ENCODE results near the gene GPATCH4.

The GPATCH4 gene

GRCh38 chr1:156594190-156594589 lies 7.1 kb downstream of the GPATCH4 start:
- Histone ChIP-seq H3K4me1 (ENCODE audit: control extremely low read depth in 1 of 4, control insufficient read depth in 4 of 4, insufficient read depth in 4 of 4, low read length in 3 of 4) (peaks cover 5 to 20% (median 18%) of the 10 kb centered on the region in 4 experiments), H3K27ac (ENCODE audit: insufficient read depth in 1 of 2, low read depth in 1 of 2, low read length in 2 of 2, poor library complexity in 1 of 2, severe bottlenecking in 2 of 2) (no peak overlapping the region), H3K4me3 (ENCODE audit: control insufficient read depth in 1 of 7, extremely low read depth in 1 of 7, insufficient read depth in 4 of 7, low read depth in 2 of 7, low read length in 6 of 7) (no peak overlapping the region), H3K27me3 (replicated peaks in 2 of 5; ENCODE audit: control insufficient read depth in 4 of 5, insufficient read depth in 5 of 5, low read length in 4 of 5) (no peaks in the 10 kb centered on the region), H3K9me3 (ENCODE audit: control extremely low read depth in 1 of 5, control insufficient read depth in 4 of 5, insufficient read depth in 2 of 5, low read depth in 1 of 5, low read length in 4 of 5) (no peaks in the 10 kb centered on the region), H3K36me3 (ENCODE audit: control insufficient read depth in 4 of 4, insufficient read depth in 4 of 4, low read length in 3 of 4) (peaks cover 3 to 61% (median 44%) of the 10 kb centered on the region in 4 experiments)
- DNase-seq: no peak
- ChIA-PET CTCF (interaction anchor here (0.6 to 4.3 kb wide), 10 partner anchors 9 to 109 kb away, joined by 3 to 11 read pairs (median 3); partner anchors contain the start of gene HAPLN2), POLR2A (no interaction called here)
- 100% methylated on average over 3 of the region's 3 CpGs for WGBS (ENCODE audit: insufficient coverage)

- Histone ChIP-seq H3K4me3 (ENCODE audit: control insufficient read depth in 1 of 7, extremely low read depth in 1 of 7, insufficient read depth in 4 of 7, low read depth in 2 of 7, low read length in 6 of 7) (no peak overlapping the region), H3K9me3 (ENCODE audit: control extremely low read depth in 1 of 5, control insufficient read depth in 4 of 5, insufficient read depth in 2 of 5, low read depth in 1 of 5, low read length in 4 of 5) (no peaks in the 10 kb centered on the region), H3K36me3 (ENCODE audit: control insufficient read depth in 4 of 4, insufficient read depth in 4 of 4, low read length in 3 of 4) (peaks cover 3 to 57% (median 44%) of the 10 kb centered on the region in 4 experiments), H3K4me1 (ENCODE audit: control extremely low read depth in 1 of 4, control insufficient read depth in 4 of 4, insufficient read depth in 4 of 4, low read length in 3 of 4) (peaks cover 5 to 20% (median 18%) of the 10 kb centered on the region in 4 experiments), H3K27me3 (replicated peaks in 2 of 5; ENCODE audit: control insufficient read depth in 4 of 5, insufficient read depth in 5 of 5, low read length in 4 of 5) (no peaks in the 10 kb centered on the region), H3K27ac (ENCODE audit: insufficient read depth in 1 of 2, low read depth in 1 of 2, low read length in 2 of 2, poor library complexity in 1 of 2, severe bottlenecking in 2 of 2) (no peak overlapping the region)
- 96% methylated on average over 8 of the region's 8 CpGs for WGBS (ENCODE audit: insufficient coverage)
- no peak for DNase-seq
- ChIA-PET POLR2A (no interaction called here), CTCF (interaction anchor here (0.6 to 4.3 kb wide), 8 partner anchors 11 to 109 kb away, joined by 3 to 11 read pairs (median 4); partner anchors contain the start of gene HAPLN2)
Measured at GRCh38 chr1:156593661-156593989, 7.7 kb downstream of the GPATCH4 start.

GRCh38 chr1:156592910-156593660 lies 8.2 kb downstream of the GPATCH4 start:
- Histone ChIP-seq H3K36me3 (ENCODE audit: control insufficient read depth in 4 of 4, insufficient read depth in 4 of 4, low read length in 3 of 4) (peaks cover 3 to 51% (median 41%) of the 10 kb centered on the region in 4 experiments), H3K9me3 (ENCODE audit: control extremely low read depth in 1 of 5, control insufficient read depth in 4 of 5, insufficient read depth in 2 of 5, low read depth in 1 of 5, low read length in 4 of 5) (no peaks in the 10 kb centered on the region), H3K27me3 (replicated peaks in 2 of 5; ENCODE audit: control insufficient read depth in 4 of 5, insufficient read depth in 5 of 5, low read length in 4 of 5) (no peaks in the 10 kb centered on the region), H3K4me3 (ENCODE audit: control insufficient read depth in 1 of 7, extremely low read depth in 1 of 7, insufficient read depth in 4 of 7, low read depth in 2 of 7, low read length in 6 of 7) (no peak overlapping the region), H3K4me1 (ENCODE audit: control extremely low read depth in 1 of 4, control insufficient read depth in 4 of 4, insufficient read depth in 4 of 4, low read length in 3 of 4) (peaks cover 5 to 20% (median 18%) of the 10 kb centered on the region in 4 experiments), H3K27ac (ENCODE audit: insufficient read depth in 1 of 2, low read depth in 1 of 2, low read length in 2 of 2, poor library complexity in 1 of 2, severe bottlenecking in 2 of 2) (no peak overlapping the region)
- no peak for DNase-seq
- WGBS (ENCODE audit: insufficient coverage): 67% methylated on average over 3 of the region's 8 CpGs
- ChIA-PET POLR2A (no interaction called here), CTCF (interaction anchor here (1.1 to 4.3 kb wide), 7 partner anchors 11 to 32 kb away, joined by 3 to 19 read pairs (median 5); partner anchors contain the start of gene HAPLN2)

- POLR2A ChIA-PET: no interaction called here
- WGBS (ENCODE audit: insufficient coverage): 59% methylated on average over 10 of the region's 16 CpGs
- H3K9me3 ChIP-seq (ENCODE audit: control extremely low read depth in 1 of 5, control insufficient read depth in 4 of 5, insufficient read depth in 2 of 5, low read depth in 1 of 5, low read length in 4 of 5): no peaks in the 10 kb centered on the region
- H3K27ac ChIP-seq (ENCODE audit: insufficient read depth in 1 of 2, low read depth in 1 of 2, low read length in 2 of 2, poor library complexity in 1 of 2, severe bottlenecking in 2 of 2): peak overlapping the region in 1 of 2 experiments; percentile 75
- CTCF ChIA-PET: interaction anchor here (0.9 to 4.3 kb wide), 9 partner anchors 11 to 150 kb away, joined by 3 to 19 read pairs (median 4); no protein-coding TSS in a partner anchor
- no peaks in the 10 kb centered on the region for H3K27me3 ChIP-seq (replicated peaks in 2 of 5; ENCODE audit: control insufficient read depth in 4 of 5, insufficient read depth in 5 of 5, low read length in 4 of 5)
- peaks cover 3 to 47% (median 33%) of the 10 kb centered on the region in 4 experiments for H3K36me3 ChIP-seq (ENCODE audit: control insufficient read depth in 4 of 4, insufficient read depth in 4 of 4, low read length in 3 of 4)
- peak overlapping the region; percentile 40 to 87 (median 79) for H3K4me3 ChIP-seq (ENCODE audit: control insufficient read depth in 1 of 7, extremely low read depth in 1 of 7, insufficient read depth in 4 of 7, low read depth in 2 of 7, low read length in 6 of 7)
- no peak for DNase-seq
- H3K4me1 ChIP-seq (ENCODE audit: control extremely low read depth in 1 of 4, control insufficient read depth in 4 of 4, insufficient read depth in 4 of 4, low read length in 3 of 4): peaks cover 5 to 20% (median 18%) of the 10 kb centered on the region in 4 experiments
Measured at GRCh38 chr1:156592158-156592909, 8.9 kb downstream of the GPATCH4 start.

GRCh38 chr1:156591432-156592157 lies 9.7 kb downstream of the GPATCH4 start, which contains the start of gene NAXE:
NAXE (plus strand) TSS chr1:156591776; CDS start chr1:156591805, 29 bp downstream.
- Histone ChIP-seq H3K4me3 (ENCODE audit: control insufficient read depth in 1 of 7, extremely low read depth in 1 of 7, insufficient read depth in 4 of 7, low read depth in 2 of 7, low read length in 6 of 7) (peak within 1 kb of the TSS; percentile 40 to 87 (median 79)), H3K36me3 (ENCODE audit: control insufficient read depth in 4 of 4, insufficient read depth in 4 of 4, low read length in 3 of 4) (peaks cover 5 to 39% (median 30%) of the 10 kb centered on the region in 4 experiments), H3K27me3 (replicated peaks in 2 of 5; ENCODE audit: control insufficient read depth in 4 of 5, insufficient read depth in 5 of 5, low read length in 4 of 5) (no peaks in the 10 kb centered on the region), H3K27ac (ENCODE audit: insufficient read depth in 1 of 2, low read depth in 1 of 2, low read length in 2 of 2, poor library complexity in 1 of 2, severe bottlenecking in 2 of 2) (peak within 1 kb of the TSS in 1 of 2 experiments; percentile 75), H3K4me1 (ENCODE audit: control extremely low read depth in 1 of 4, control insufficient read depth in 4 of 4, insufficient read depth in 4 of 4, low read length in 3 of 4) (peaks cover 5 to 20% (median 18%) of the 10 kb centered on the region in 4 experiments), H3K9me3 (ENCODE audit: control extremely low read depth in 1 of 5, control insufficient read depth in 4 of 5, insufficient read depth in 2 of 5, low read depth in 1 of 5, low read length in 4 of 5) (no peaks in the 10 kb centered on the region)
- WGBS (ENCODE audit: insufficient coverage): 0% methylated on average over 47 of the region's 60 CpGs
- ChIA-PET POLR2A (interaction anchor here (0.6 to 1.2 kb wide), 2 partner anchors 9 to 132 kb away, joined by 3 to 7 read pairs; no protein-coding TSS in a partner anchor), CTCF (interaction anchor here (0.6 to 4.3 kb wide), 10 partner anchors 9 to 149 kb away, joined by 3 to 19 read pairs (median 4); partner anchors contain the start of gene GPATCH4)
- DNase-seq: peak; percentile 40 to 63 (median 47)

GRCh38 chr1:156591181-156591431 lies 10.2 kb downstream of the GPATCH4 start:
- H3K4me3 ChIP-seq (ENCODE audit: control insufficient read depth in 1 of 7, extremely low read depth in 1 of 7, insufficient read depth in 4 of 7, low read depth in 2 of 7, low read length in 6 of 7): peak overlapping the region; percentile 40 to 87 (median 79)
- CTCF ChIA-PET: interaction anchor here (0.6 to 4.3 kb wide), 6 partner anchors 9 to 83 kb away, joined by 3 to 19 read pairs (median 6); partner anchors contain the start of gene GPATCH4
- POLR2A ChIA-PET: interaction anchor here (0.6 to 1.2 kb wide), 2 partner anchors 9 to 132 kb away, joined by 3 to 7 read pairs; no protein-coding TSS in a partner anchor
- H3K27me3 ChIP-seq (replicated peaks in 2 of 5; ENCODE audit: control insufficient read depth in 4 of 5, insufficient read depth in 5 of 5, low read length in 4 of 5): no peaks in the 10 kb centered on the region
- peaks cover 8 to 39% (median 28%) of the 10 kb centered on the region in 4 experiments for H3K36me3 ChIP-seq (ENCODE audit: control insufficient read depth in 4 of 4, insufficient read depth in 4 of 4, low read length in 3 of 4)
- peaks cover 5 to 20% (median 18%) of the 10 kb centered on the region in 4 experiments for H3K4me1 ChIP-seq (ENCODE audit: control extremely low read depth in 1 of 4, control insufficient read depth in 4 of 4, insufficient read depth in 4 of 4, low read length in 3 of 4)
- peak overlapping the region in 1 of 2 experiments; percentile 75 for H3K27ac ChIP-seq (ENCODE audit: insufficient read depth in 1 of 2, low read depth in 1 of 2, low read length in 2 of 2, poor library complexity in 1 of 2, severe bottlenecking in 2 of 2)
- WGBS (ENCODE audit: insufficient coverage): 25% methylated on average over 1 of the region's 6 CpGs
- DNase-seq: peak in 2 of 3 donors; percentile 28 to 41
- H3K9me3 ChIP-seq (ENCODE audit: control extremely low read depth in 1 of 5, control insufficient read depth in 4 of 5, insufficient read depth in 2 of 5, low read depth in 1 of 5, low read length in 4 of 5): no peaks in the 10 kb centered on the region

Data from common myeloid progenitor, CD34-positive (primary cell).